ENCODE measurements around the gene RMI1. TPM values are rescaled to one million over a fixed set of nuclear protein-coding genes. Genes with fewer than 3 reads are reported as not detected.

RMI1 gene
- 3.2 and 3.8 TPM in 2 replicates for total RNA-seq

GRCh38 chr9:83980395-83981125, at the start of gene RMI1:
Gene RMI1 (plus strand): TSS chr9:83980805. CDS start chr9:84000987, 20,182 bp downstream.

DNA sequence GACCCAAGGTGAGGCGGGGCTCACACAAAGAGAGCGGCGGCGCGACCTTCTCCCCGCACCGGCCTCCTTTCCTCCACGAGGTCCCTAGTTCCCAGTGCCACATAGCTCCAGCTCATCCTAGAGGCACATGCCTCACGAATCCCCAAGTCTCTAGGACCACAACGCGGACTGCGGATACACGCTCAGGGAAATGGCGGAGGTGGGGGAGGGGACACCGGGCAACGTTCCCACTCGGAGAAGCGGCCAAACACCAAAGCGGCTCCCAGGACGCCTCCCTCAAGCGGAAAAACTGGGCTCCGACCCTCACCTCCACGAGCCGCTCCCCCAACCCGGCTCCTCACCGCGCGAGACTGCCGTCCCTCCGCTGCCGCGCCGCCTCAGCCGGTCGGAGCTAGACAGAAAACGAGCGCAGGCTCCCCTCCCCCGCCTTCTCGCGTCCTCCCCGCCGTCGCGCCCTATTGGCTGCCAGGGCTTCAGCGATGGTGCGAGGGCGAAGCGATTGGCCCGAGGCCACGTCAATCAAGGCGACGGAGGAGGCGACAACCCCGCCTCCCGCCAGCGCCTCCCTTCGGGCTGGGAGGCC, 702 bp upstream of the RMI1 start, which contains the start of gene HNRNPK:
HNRNPK (minus strand) TSS at position 404 of the 583 bp plus-strand sequence. CDS start 1,963 bp downstream, outside the sequence.

Other genes starting within 250 kb of the RMI1 start
- 1.2 and 1.3 TPM in 2 replicates for gene GKAP1, start 163.0 kb upstream of the RMI1 start, total RNA-seq
- gene KIF27, start 59.4 kb upstream of the RMI1 start, total RNA-seq: 3.8 and 5.1 TPM in 2 replicates
- 462 and 463 TPM in 2 replicates for gene HNRNPK, start 590 bp upstream of the RMI1 start, total RNA-seq

All from smooth muscle cell of bladder (primary cell).